Measurements from ENCODE around the gene KDM3B.

- TF ChIP-seq CTCF (IDR thresholded peaks at IDR 0.05; ENCODE audit: control extremely low read depth in 1 of 3, insufficient read depth in 1 of 3, low read depth in 1 of 3, low read length in 3 of 3) (no peak), POLR2A (IDR thresholded peaks at IDR 0.05; ENCODE audit: control extremely low read depth in 1 of 2, low read depth in 2 of 2, low read length in 2 of 2) (no peak), JUND (IDR thresholded peaks at IDR 0.05; ENCODE audit: low read length) (no peak), FOSL1 (IDR thresholded peaks at IDR 0.05; ENCODE audit: insufficient read depth, low read depth, low read length) (no peak), EZH2 (IDR thresholded peaks at IDR 0.05; ENCODE audit: low read depth, low read length, severe bottlenecking) (no peak), RAD21 (IDR thresholded peaks at IDR 0.05 in 1 of 2, conservative IDR thresholded peaks at IDR 0.05 in 1 of 2; ENCODE audit: low read depth in 2 of 2, low read length in 2 of 2) (no peak), ZNF274 (IDR thresholded peaks at IDR 0.05; ENCODE audit: borderline replicate concordance, extremely low read depth, low read length) (no peak), RFX5 (IDR thresholded peaks at IDR 0.05; ENCODE audit: borderline replicate concordance, low read depth, low read length) (no peak), NANOG (IDR thresholded peaks at IDR 0.05; ENCODE audit: insufficient read depth, low read depth, low read length, poor library complexity, severe bottlenecking) (no peak), RNF2 (IDR thresholded peaks at IDR 0.05; ENCODE audit: borderline replicate concordance, low read depth, low read length, missing control alignments, poor library complexity, severe bottlenecking) (no peak), SAP30 (IDR thresholded peaks at IDR 0.05; ENCODE audit: insufficient read depth, insufficient replicate concordance, low read length) (no peak), CBX5 (IDR thresholded peaks at IDR 0.05; ENCODE audit: low read depth, low read length) (no peak), JUN (IDR thresholded peaks at IDR 0.05; ENCODE audit: low read depth, low read length) (no peak)
- TF ChIP-seq, protein P1, sequence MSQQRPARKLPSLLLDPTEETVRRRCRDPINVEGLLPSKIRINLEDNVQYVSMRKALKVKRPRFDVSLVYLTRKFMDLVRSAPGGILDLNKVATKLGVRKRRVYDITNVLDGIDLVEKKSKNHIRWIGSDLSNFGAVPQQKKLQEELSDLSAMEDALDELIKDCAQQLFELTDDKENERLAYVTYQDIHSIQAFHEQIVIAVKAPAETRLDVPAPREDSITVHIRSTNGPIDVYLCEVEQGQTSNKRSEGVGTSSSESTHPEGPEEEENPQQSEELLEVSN (IDR thresholded peaks at IDR 0.05), result no peak
Observed at GRCh38 chr5:138454121-138454520, 101.6 kb downstream of the KDM3B start.

Measured in H1 (cell line).